ENCODE results near the gene PPM1L.
"Not testable (repeated sequence)": the region's sequence is repeated elsewhere in the genome, so short reads cannot be mapped to it uniquely, and the experiment has no call there.

PPM1L gene

GRCh38 chr3:160996811-160997210, 240.8 kb downstream of the PPM1L start:
- no peaks in the 10 kb centered on the region for H3K36me3 ChIP-seq (ENCODE audit: control insufficient read depth, insufficient read depth, low read length)
- no peak for TF ChIP-seq CTCF (IDR thresholded peaks at IDR 0.05; ENCODE audit: insufficient read depth, low read length, poor library complexity, severe bottlenecking)
- no peaks in the 10 kb centered on the region; the same call in 1 of the 2 replicates for H3K27me3 ChIP-seq (replicated peaks; ENCODE audit: control insufficient read depth, insufficient read depth, low read length)
- H3K4me3 ChIP-seq (replicated peaks; ENCODE audit: low read depth, low read length), result no peak overlapping the region
- no peak for DNase-seq (ENCODE audit: extremely low read depth, insufficient read length)

GRCh38 chr3:160998581-160998980, 242.6 kb downstream of the PPM1L start:
- Histone ChIP-seq H3K36me3 (ENCODE audit: control insufficient read depth, insufficient read depth, low read length) (no peaks in the 10 kb centered on the region), H3K27me3 (replicated peaks; ENCODE audit: control insufficient read depth, insufficient read depth, low read length) (no peaks in the 10 kb centered on the region), H3K4me3 (replicated peaks; ENCODE audit: low read depth, low read length) (no peak overlapping the region)
- no peak for TF ChIP-seq CTCF (IDR thresholded peaks at IDR 0.05; ENCODE audit: insufficient read depth, low read length, poor library complexity, severe bottlenecking)
- DNase-seq (ENCODE audit: extremely low read depth, insufficient read length), result no peak

GRCh38 chr3:160999274-160999673, 243.2 kb downstream of the PPM1L start:
- no peak for DNase-seq (ENCODE audit: extremely low read depth, insufficient read length)
- Histone ChIP-seq H3K36me3 (ENCODE audit: control insufficient read depth, insufficient read depth, low read length) (no peaks in the 10 kb centered on the region), H3K4me3 (replicated peaks; ENCODE audit: low read depth, low read length) (no peak overlapping the region), H3K27me3 (replicated peaks; ENCODE audit: control insufficient read depth, insufficient read depth, low read length) (no peaks in the 10 kb centered on the region)
- TF ChIP-seq CTCF (IDR thresholded peaks at IDR 0.05; ENCODE audit: insufficient read depth, low read length, poor library complexity, severe bottlenecking), result no peak

- no peak for DNase-seq (ENCODE audit: extremely low read depth, insufficient read length)
- no peak for TF ChIP-seq CTCF (IDR thresholded peaks at IDR 0.05; ENCODE audit: insufficient read depth, low read length, poor library complexity, severe bottlenecking)
- Histone ChIP-seq H3K36me3 (ENCODE audit: control insufficient read depth, insufficient read depth, low read length) (no peaks in the 10 kb centered on the region), H3K4me3 (replicated peaks; ENCODE audit: low read depth, low read length) (no peak overlapping the region), H3K27me3 (replicated peaks; ENCODE audit: control insufficient read depth, insufficient read depth, low read length) (no peaks in the 10 kb centered on the region)
Measured at GRCh38 chr3:161008086-161008485, 252.1 kb downstream of the PPM1L start.

- DNase-seq (ENCODE audit: extremely low read depth, insufficient read length); H3K36me3 ChIP-seq (ENCODE audit: control insufficient read depth, insufficient read depth, low read length); H3K27me3 ChIP-seq (replicated peaks; ENCODE audit: control insufficient read depth, insufficient read depth, low read length); H3K4me3 ChIP-seq (replicated peaks; ENCODE audit: low read depth, low read length): not testable (repeated sequence)
Measured at GRCh38 chr3:161010151-161010550, 254.1 kb downstream of the PPM1L start.

GRCh38 chr3:161014843-161015749, 259.1 kb downstream of the PPM1L start:
- DNase-seq (ENCODE audit: extremely low read depth, insufficient read length), result peak; percentile 54
- Histone ChIP-seq H3K27me3 (replicated peaks; ENCODE audit: control insufficient read depth, insufficient read depth, low read length) (no peaks in the 10 kb centered on the region), H3K4me3 (replicated peaks; ENCODE audit: low read depth, low read length) (no peak overlapping the region), H3K36me3 (ENCODE audit: control insufficient read depth, insufficient read depth, low read length) (no peaks in the 10 kb centered on the region)
- no peak for TF ChIP-seq CTCF (IDR thresholded peaks at IDR 0.05; ENCODE audit: insufficient read depth, low read length, poor library complexity, severe bottlenecking)
